Transverse colon (tissue), 4 donors: ENCODE data around the gene GPN1. TPM values are rescaled to one million over a fixed set of nuclear protein-coding genes. Genes with fewer than 3 reads are reported as not detected.

Experiments used
- DNase-seq: peaks from one replicate; pipeline ENCODE4 v3.0.0-alpha.2; 2019
- H3K27ac ChIP-seq, 4 donors: fragments of 200-600 bp; sonication (generic); 2 replicates each; pipeline ENCODE4 v1.5.1; 2016 to 2018; ENCODE audit warnings: inconsistent platforms in 4 of 4
- H3K27me3 ChIP-seq: fragments of 200-600 bp; sonication (generic); 2 replicates; pipeline ENCODE4 v1.5.1; 2017; ENCODE audit warnings: inconsistent platforms
- H3K36me3 ChIP-seq, 4 donors: fragments of 200-600 bp; sonication (generic); 2 replicates each; pipeline ENCODE4 v1.5.1; 2017 to 2019; ENCODE audit warnings: inconsistent platforms in 4 of 4
- H3K4me1 ChIP-seq, 4 donors: fragments of 200-600 bp; sonication (generic); 2 replicates each; pipeline ENCODE4 v1.5.1; 2017 to 2020; ENCODE audit warnings: inconsistent platforms in 4 of 4
- H3K4me3 ChIP-seq, 4 donors: fragments of 200-600 bp; sonication (generic); 1 replicate in 1 of 4; 2 replicates in 3 of 4; pipeline versions ENCODE4 v1.5.1 to v1.6.1; 2017 to 2019; ENCODE audit warnings: inconsistent platforms in 4 of 4
- H3K9me3 ChIP-seq, 2 donors: fragments of 200-600 bp; sonication (generic); 2 replicates each; pipeline ENCODE4 v1.5.1; 2017 to 2019; ENCODE audit warnings: inconsistent platforms in 2 of 2
- CTCF ChIP-seq, 5 experiments: fragments of 200-600 bp in 3 of 5; fragments of 450-650 bp in 2 of 5; sonication (generic) in 3 of 5; IDR thresholded peaks; 1 replicate in 2 of 5; 2 replicates in 3 of 5; pipeline ENCODE4 v1.5.1; 2016 to 2017; ENCODE audit warnings: antibody characterized with exemption in 5 of 5, inconsistent platforms in 3 of 5, mild to moderate bottlenecking in 2 of 5, moderate library complexity in 1 of 5
- EP300 ChIP-seq: sonication (generic); formaldehyde crosslinking; IDR thresholded peaks from one replicate; pipeline ENCODE4 v1.6.1; 2017; ENCODE audit warnings: antibody characterized with exemption, low read depth
- POLR2A ChIP-seq: fragments of 450-650 bp; IDR thresholded peaks from one replicate; pipeline ENCODE4 v1.6.1; 2016; ENCODE audit warnings: antibody characterized with exemption, mild to moderate bottlenecking, moderate library complexity
- POLR2AphosphoS5 ChIP-seq, 3 donors: sonication (generic); formaldehyde crosslinking; IDR thresholded peaks; one replicate each; pipeline ENCODE4 v1.6.1; 2016; ENCODE audit warnings: antibody characterized with exemption in 3 of 3
- WGBS, 2 donors: methylation state at CpG; one replicate each; pipeline ENCODE4 v1.1.5; 2018; ENCODE audit warnings: low coverage in 1 of 2; 5-methylcytosine and 5-hydroxymethylcytosine counted together
- in situ Hi-C, 4 donors: fragments of 200-750 bp; cut with MboI; loops; one replicate each; pipeline versions ENCODE4 v1.15.0 to v1.15.1; 2017; ENCODE audit warnings: low sequenced_read_pairs in 3 of 4, low pct_ligation_motif_present in 1 of 4, low pct_unique_long_range_greater_than_20kb in 1 of 4
- intact Hi-C: fragments of 100-400 bp; cut with DNase I; formaldehyde crosslinking; loops from one replicate; pipeline ENCODE4 v1.15.1; 2023; ENCODE audit warnings: low total_unique reads
- total RNA-seq, 4 donors: library from RNA; depleted of rRNA; stranded (reverse); fragments of >200 nt; gene quantifications; one replicate each; pipeline ENCODE4 v1.1.0, GENCODE V29; 2016

Gene GPN1
- total RNA-seq, 4 donors from 2014 or later: 14.6 to 24.3 (median 19.4) TPM; not detected in 1

GRCh38 chr2:27663285-27664153 is 34.7 kb downstream of the GPN1 start, which contains the start of the genes SLC4A1AP and SUPT7L:
Gene SLC4A1AP, plus strand, starts transcription at chr2:27663889. Its CDS starts 26 bp downstream, at chr2:27663915.
Gene SUPT7L, minus strand, starts transcription at chr2:27663614. Its CDS starts 1,422 bp downstream, at chr2:27662192.
- in situ Hi-C loops (no loop called here), intact Hi-C loops (no loop called here)
- 0% methylated on average over 54 of the region's 56 CpGs; no CpG with 5 or more reads in 1 of the 2 donors for WGBS, 2 donors
- peaks cover 19 to 29% (median 25%) of the 10 kb centered on the region in 4 donors for H3K4me1 ChIP-seq
- peaks cover 0 to 39% (median 6%) of the 10 kb centered on the region in 4 donors for H3K36me3 ChIP-seq
- TF ChIP-seq POLR2AphosphoS5 (IDR thresholded peaks at IDR 0.05): peak in 2 of 3 donors; percentile 44 to 80
- TF ChIP-seq CTCF (IDR thresholded peaks at IDR 0.05): no peak
- TF ChIP-seq EP300: no peak
- TF ChIP-seq POLR2A: peak; percentile 29
- H3K27ac ChIP-seq: peak within 1 kb of the TSS; percentile 86 to 94 (median 92)
- H3K9me3 ChIP-seq: no peaks in the 10 kb centered on the region
- no peaks in the 10 kb centered on the region for H3K27me3 ChIP-seq
- H3K4me3 ChIP-seq: peak within 1 kb of the TSS; percentile 63 to 94 (median 84)
- DNase-seq: peak; percentile 73

- WGBS, 2 donors: 5% methylated on average over 27 of the region's 28 CpGs; no CpG with 5 or more reads in 1 of the 2 donors
- peaks cover 0 to 41% (median 6%) of the 10 kb centered on the region in 4 donors for H3K36me3 ChIP-seq
- no peaks in the 10 kb centered on the region for H3K27me3 ChIP-seq
- no peak for TF ChIP-seq POLR2A
- no peak for TF ChIP-seq EP300
- TF ChIP-seq CTCF (IDR thresholded peaks at IDR 0.05): no peak
- no peak for TF ChIP-seq POLR2AphosphoS5 (IDR thresholded peaks at IDR 0.05)
- no peaks in the 10 kb centered on the region for H3K9me3 ChIP-seq
- intact Hi-C loops (no loop called here), in situ Hi-C loops (no loop called here)
- peak overlapping the region; percentile 86 to 94 (median 92) for H3K27ac ChIP-seq
- peaks cover 19 to 29% (median 25%) of the 10 kb centered on the region in 4 donors for H3K4me1 ChIP-seq
- DNase-seq: no peak
- peak overlapping the region; percentile 63 to 94 (median 84) for H3K4me3 ChIP-seq
Measured at GRCh38 chr2:27664154-27664574, 35.3 kb downstream of the GPN1 start.

GRCh38 chr2:27664622-27665363 is 35.9 kb downstream of the GPN1 start:
- peaks cover 0 to 41% (median 9%) of the 10 kb centered on the region in 4 donors for H3K36me3 ChIP-seq
- no peaks in the 10 kb centered on the region for H3K27me3 ChIP-seq
- H3K9me3 ChIP-seq: no peaks in the 10 kb centered on the region
- no peak for TF ChIP-seq CTCF (IDR thresholded peaks at IDR 0.05)
- TF ChIP-seq EP300: no peak
- TF ChIP-seq POLR2AphosphoS5 (IDR thresholded peaks at IDR 0.05): no peak
- TF ChIP-seq POLR2A: no peak
- peak overlapping the region in 1 of 4 donors; percentile 91 for H3K27ac ChIP-seq
- peak overlapping the region; percentile 63 to 94 (median 84) for H3K4me3 ChIP-seq
- intact Hi-C loops: no loop called here
- peaks cover 19 to 29% (median 25%) of the 10 kb centered on the region in 4 donors for H3K4me1 ChIP-seq
- in situ Hi-C loops: no loop called here
- WGBS, 2 donors: 78 to 88% methylated on average over 7 to 16 of the region's 16 CpGs
- DNase-seq: no peak

GRCh38 chr2:27667446-27667845 is 38.6 kb downstream of the GPN1 start:
- no peak overlapping the region for H3K27ac ChIP-seq
- no peak for DNase-seq
- H3K9me3 ChIP-seq: no peaks in the 10 kb centered on the region
- H3K4me3 ChIP-seq: no peak overlapping the region
- H3K27me3 ChIP-seq: no peaks in the 10 kb centered on the region
- H3K4me1 ChIP-seq: peaks cover 16 to 25% (median 20%) of the 10 kb centered on the region in 4 donors
- intact Hi-C loops (no loop called here), in situ Hi-C loops (no loop called here)
- WGBS, 2 donors: 83 to 86% methylated on average over 1 of the region's 1 CpG
- H3K36me3 ChIP-seq: peaks cover 0 to 51% (median 18%) of the 10 kb centered on the region in 4 donors
- no peak for TF ChIP-seq EP300
- TF ChIP-seq POLR2AphosphoS5 (IDR thresholded peaks at IDR 0.05): no peak
- TF ChIP-seq CTCF (IDR thresholded peaks at IDR 0.05): no peak
- no peak for TF ChIP-seq POLR2A
